AG10803 (cell line): ENCODE measurements around the gene MTMR11.
"Not testable (repeated sequence)": the region's sequence is repeated elsewhere in the genome, so short reads cannot be mapped to it uniquely, and the experiment has no call there.

ENCODE experiments used
- DNase-seq: peaks from one replicate; pipeline ENCODE4 v3.0.0; 2010; ENCODE audit warnings: low read depth
- H3K4me3 ChIP-seq: 2 replicates; pipeline ENCODE4 v1.5.1; 2011; ENCODE audit warnings: mild to moderate bottlenecking, low read length, control low read depth
- CTCF ChIP-seq: conservative IDR thresholded peaks from 2 replicates; pipeline ENCODE4 v1.5.1; 2011; ENCODE audit warnings: mild to moderate bottlenecking, low read length, control low read depth, inconsistent platforms

Gene MTMR11

DNA sequence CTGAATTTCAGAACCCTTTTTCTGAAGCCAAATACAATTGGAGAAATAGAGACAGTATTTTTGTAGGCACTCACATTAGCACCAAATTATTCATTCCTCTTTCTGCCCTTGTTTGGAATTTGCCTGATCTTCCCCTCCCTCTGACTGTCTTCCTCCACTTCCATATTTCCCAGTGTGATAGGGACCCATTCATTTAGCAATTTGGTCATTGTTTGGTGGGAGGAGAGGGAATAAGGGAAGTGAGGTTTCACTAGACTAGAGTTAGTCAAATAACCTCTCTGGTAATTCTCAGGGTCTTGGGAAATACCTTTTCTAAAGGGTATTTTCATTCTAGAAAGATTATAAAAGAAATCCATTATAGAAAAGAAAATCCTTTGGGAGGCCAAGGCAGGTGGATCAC, 31.0 kb upstream of the MTMR11 start:
- DNase-seq: no peak
- no peak overlapping the region for H3K4me3 ChIP-seq
- TF ChIP-seq CTCF: no peak

- H3K4me3 ChIP-seq: no peak overlapping the region
- no peak for TF ChIP-seq CTCF
- no peak for DNase-seq
Observed at GRCh38 chr1:149967041-149967440, 30.4 kb upstream of the MTMR11 start.

- H3K4me3 ChIP-seq: no peak overlapping the region
- DNase-seq: no peak
- no peak for TF ChIP-seq CTCF
Observed at GRCh38 chr1:149966405-149966804, 29.7 kb upstream of the MTMR11 start.

DNA sequence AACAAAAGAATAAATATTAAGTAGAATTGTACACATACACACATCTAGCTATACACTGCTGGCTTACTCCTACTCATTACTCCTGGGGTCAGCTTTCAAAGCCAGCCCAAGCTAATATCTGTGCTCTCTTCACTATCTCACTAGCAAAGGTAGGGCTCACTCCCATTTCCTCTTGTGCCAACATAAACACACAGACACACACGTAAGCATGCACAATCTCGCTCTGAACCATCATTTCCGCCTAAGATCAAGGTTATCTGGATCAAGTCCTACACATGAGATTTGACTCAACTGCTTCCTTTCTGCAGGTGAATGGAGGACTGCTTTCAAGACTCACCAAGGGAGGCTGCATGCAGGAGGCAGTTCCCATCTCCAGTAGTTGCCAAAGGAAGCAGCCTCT, 28.8 kb upstream of the MTMR11 start:
- DNase-seq: no peak
- TF ChIP-seq CTCF: no peak

DNA sequence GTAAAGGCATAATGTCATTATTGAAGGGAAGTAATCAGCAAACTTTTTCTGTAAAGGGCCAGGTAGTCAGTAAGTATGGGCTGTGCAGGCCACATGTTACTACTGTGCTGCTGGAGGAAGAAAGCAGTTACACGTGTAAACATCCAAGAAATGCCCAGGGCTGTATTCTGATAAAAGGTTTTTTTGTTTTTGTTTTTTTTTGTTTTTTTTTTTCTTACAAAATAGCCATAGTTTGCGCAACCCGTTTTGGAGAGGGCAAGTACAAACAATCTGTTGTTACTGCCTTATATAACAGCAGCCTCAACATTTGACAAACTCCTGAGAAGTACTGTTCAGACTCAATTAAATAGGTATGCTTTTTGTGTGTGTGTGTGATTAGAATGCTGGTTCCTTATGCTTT, 26.7 kb upstream of the MTMR11 start:
- TF ChIP-seq CTCF: no peak
- DNase-seq: peak; percentile 61
- no peak overlapping the region for H3K4me3 ChIP-seq

More for the DNA sequence above, 28.8 kb upstream of the MTMR11 start:
- H3K4me3 ChIP-seq: no peak overlapping the region

DNA sequence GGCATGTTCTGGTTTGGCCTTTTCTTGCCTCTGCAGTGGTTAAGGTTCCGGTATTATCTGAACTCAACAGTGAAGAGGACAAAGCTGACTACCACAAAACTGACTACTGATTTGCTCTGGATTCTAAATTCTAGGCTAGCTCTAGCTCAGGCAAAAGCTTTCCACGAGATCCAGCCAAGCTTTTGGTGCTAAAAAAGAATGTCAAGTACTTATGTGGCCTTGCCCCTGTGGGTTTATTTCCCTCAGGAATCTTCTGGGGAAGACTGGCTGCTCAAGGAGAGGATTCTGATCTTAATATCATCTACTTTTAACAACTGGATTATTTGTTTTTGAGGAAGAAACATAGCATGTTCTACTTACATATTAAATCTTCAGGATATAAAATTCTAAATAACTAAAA, 26.1 kb upstream of the MTMR11 start:
- TF ChIP-seq CTCF: no peak
- no peak overlapping the region for H3K4me3 ChIP-seq
- DNase-seq: peak; percentile 48

- H3K4me3 ChIP-seq: no peak overlapping the region
- peak; percentile 87 for DNase-seq
- TF ChIP-seq CTCF: peak; percentile 81
Observed at GRCh38 chr1:149962039-149962647, 25.5 kb upstream of the MTMR11 start.

DNA sequence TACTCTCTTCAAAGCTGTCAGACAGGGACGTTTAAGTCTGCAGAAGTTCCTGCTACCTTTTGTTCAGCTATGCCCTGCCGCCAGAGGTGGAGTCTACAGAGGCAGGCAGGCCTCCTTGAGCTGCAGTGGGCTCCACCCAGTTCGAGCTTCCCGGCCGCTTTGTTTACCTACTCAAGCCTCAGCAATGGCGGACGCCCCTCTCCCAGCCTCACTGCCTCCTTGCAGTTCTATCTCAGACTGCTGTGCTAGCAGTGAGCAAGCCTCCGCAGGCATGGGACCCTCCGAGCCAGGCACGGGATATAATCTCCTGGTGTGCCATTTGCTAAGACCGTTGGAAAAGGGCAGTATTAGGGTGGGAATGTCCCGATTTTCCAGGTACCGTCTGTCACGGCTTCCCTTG, 20.9 kb upstream of the MTMR11 start:
- DNase-seq: not testable (repeated sequence)

More for the DNA sequence above, 20.9 kb upstream of the MTMR11 start:
- H3K4me3 ChIP-seq: not testable (repeated sequence)
